Ectodermal cell (in vitro differentiated cells): ENCODE results near the gene NMNAT1.
A peak's percentile ranks its signal among the peaks of the same experiment; 100 is the strongest.
"Not testable (repeated sequence)": the region's sequence is repeated elsewhere in the genome, so short reads cannot be mapped to it uniquely, and the experiment has no call there.

ENCODE experiments used
- H3K27ac ChIP-seq: 2 replicates; pipeline ENCODE4 v1.7.0; 2013; ENCODE audit warnings: mild to moderate bottlenecking, low read depth, low read length; ENCODE audit not compliant: insufficient read depth, poor library complexity, severe bottlenecking
- H3K27me3 ChIP-seq: 2 replicates; pipeline ENCODE4 v1.7.0; 2013; ENCODE audit warnings: mild to moderate bottlenecking, low read length; ENCODE audit not compliant: insufficient read depth, control insufficient read depth, poor library complexity, severe bottlenecking
- H3K36me3 ChIP-seq: one replicate; pipeline ENCODE4 v1.7.0; 2013; ENCODE audit warnings: low read length; ENCODE audit not compliant: control insufficient read depth, insufficient read depth
- H3K4me1 ChIP-seq: one replicate; pipeline ENCODE4 v1.7.0; 2013; ENCODE audit warnings: low read length; ENCODE audit not compliant: control insufficient read depth, insufficient read depth
- H3K4me3 ChIP-seq: 2 replicates; pipeline ENCODE4 v1.7.0; 2013; ENCODE audit warnings: low read depth, low read length, control low read depth; ENCODE audit not compliant: insufficient read depth
- H3K9me3 ChIP-seq: 2 replicates; pipeline ENCODE4 v1.7.0; 2013; ENCODE audit warnings: mild to moderate bottlenecking, low read length, moderate library complexity; ENCODE audit not compliant: control insufficient read depth
- WGBS, 2 experiments: methylation state at CpG; one replicate each; pipeline ENCODE4 v1.1.7; 2013; ENCODE audit warnings: missing lambda C conversion rate in 2 of 2; 5-methylcytosine and 5-hydroxymethylcytosine counted together

Gene NMNAT1

GRCh38 chr1:9985001-9985400 is 41.7 kb downstream of the NMNAT1 start:
- no peak overlapping the region for H3K4me3 ChIP-seq
- H3K27me3 ChIP-seq, result no peaks in the 10 kb centered on the region
- no peaks in the 10 kb centered on the region for H3K9me3 ChIP-seq
- WGBS, 2 experiments, result 74 to 76% methylated on average over 6 of the region's 6 CpGs
- peaks cover 6% of the 10 kb centered on the region for H3K36me3 ChIP-seq
- H3K4me1 ChIP-seq, result no peaks in the 10 kb centered on the region
- H3K27ac ChIP-seq, result no peak overlapping the region

DNA sequence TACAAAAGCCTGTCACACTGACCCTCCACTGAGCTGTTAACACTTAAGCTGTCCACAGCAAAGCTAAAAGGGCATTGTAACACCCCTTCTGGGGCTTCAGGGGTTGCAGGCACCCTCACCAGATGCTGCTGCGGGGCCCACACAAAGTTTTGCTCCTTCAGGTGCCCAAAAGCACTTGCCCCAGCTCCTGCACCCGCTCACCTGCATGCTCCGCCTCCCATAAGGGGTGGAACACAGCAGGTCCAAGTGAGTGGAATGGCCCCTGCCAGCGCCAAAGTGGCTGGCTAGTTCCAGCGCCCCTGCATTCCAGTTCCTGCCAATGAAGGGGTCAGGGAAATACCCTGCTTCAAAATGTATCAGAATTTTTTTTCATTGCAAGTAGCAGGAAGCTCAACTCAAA is 46.5 kb downstream of the NMNAT1 start:
- Histone ChIP-seq H3K36me3 (no peaks in the 10 kb centered on the region), H3K4me1 (no peaks in the 10 kb centered on the region), H3K27me3 (no peaks in the 10 kb centered on the region), H3K4me3 (no peak overlapping the region), H3K27ac (no peak overlapping the region), H3K9me3 (no peaks in the 10 kb centered on the region)
- 88 to 89% methylated on average over 5 of the region's 5 CpGs for WGBS, 2 experiments

- 94 to 96% methylated on average over 2 of the region's 2 CpGs for WGBS, 2 experiments
- no peaks in the 10 kb centered on the region for H3K9me3 ChIP-seq
- H3K4me3 ChIP-seq, result no peak overlapping the region
- H3K27ac ChIP-seq, result no peak overlapping the region
- H3K4me1 ChIP-seq, result no peaks in the 10 kb centered on the region
- no peaks in the 10 kb centered on the region for H3K36me3 ChIP-seq
- peaks cover 10% of the 10 kb centered on the region for H3K27me3 ChIP-seq
Measured at GRCh38 chr1:9990944-9991343, 47.7 kb downstream of the NMNAT1 start.

- peaks cover 29% of the 10 kb centered on the region for H3K27me3 ChIP-seq
- WGBS, 2 experiments, result 89 to 94% methylated on average over 5 of the region's 5 CpGs
- no peaks in the 10 kb centered on the region for H3K36me3 ChIP-seq
- H3K9me3 ChIP-seq, result no peaks in the 10 kb centered on the region
- no peak overlapping the region for H3K4me3 ChIP-seq
- no peak overlapping the region for H3K27ac ChIP-seq
- no peaks in the 10 kb centered on the region for H3K4me1 ChIP-seq
Measured at GRCh38 chr1:9992910-9993309, 49.6 kb downstream of the NMNAT1 start.

DNA sequence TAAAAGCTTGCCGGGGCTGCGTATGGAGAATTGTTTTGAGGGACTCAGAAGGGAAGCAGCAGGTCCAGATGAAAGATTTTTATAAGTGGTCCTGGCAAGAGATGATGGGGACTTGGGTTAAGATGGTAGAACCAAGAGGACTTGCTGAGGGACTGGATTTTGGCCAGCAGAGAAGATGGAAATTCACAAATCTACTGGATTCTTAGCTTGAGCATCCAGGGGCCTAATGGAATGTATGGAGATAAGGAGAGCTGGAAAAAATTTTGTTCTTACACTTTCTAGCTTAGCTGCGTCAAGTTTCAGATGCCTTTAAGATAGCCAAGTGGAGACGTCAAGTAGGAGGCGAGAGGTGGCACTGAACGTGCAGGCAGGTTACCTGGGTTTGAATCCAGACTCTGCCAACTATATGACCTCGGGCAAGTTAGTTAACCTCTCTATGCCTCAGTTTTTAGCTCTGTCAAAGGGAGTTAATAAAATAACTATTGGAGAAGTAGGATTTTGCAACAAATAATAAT is 50.3 kb downstream of the NMNAT1 start:
- Histone ChIP-seq H3K4me3 (no peak overlapping the region), H3K9me3 (no peaks in the 10 kb centered on the region), H3K36me3 (no peaks in the 10 kb centered on the region), H3K4me1 (no peaks in the 10 kb centered on the region), H3K27ac (no peak overlapping the region), H3K27me3 (peaks cover 36% of the 10 kb centered on the region)
- 93 to 95% methylated on average over 7 of the region's 7 CpGs for WGBS, 2 experiments

GRCh38 chr1:9996624-9997582 is 53.6 kb downstream of the NMNAT1 start, which contains the start of gene RBP7:
RBP7 (plus strand) TSS chr1:9997228; CDS start chr1:9997259, 31 bp downstream.
- Histone ChIP-seq H3K27ac (no peak within 1 kb of the TSS), H3K9me3 (no peaks in the 10 kb centered on the region), H3K4me3 (peak within 1 kb of the TSS; percentile 31), H3K4me1 (no peaks in the 10 kb centered on the region), H3K27me3 (peaks cover 43% of the 10 kb centered on the region), H3K36me3 (no peaks in the 10 kb centered on the region)
- WGBS, 2 experiments, result 6% methylated on average over 70 to 71 of the region's 71 CpGs

- no peak overlapping the region for H3K27ac ChIP-seq
- WGBS, 2 experiments, result 89 to 94% methylated on average over 8 of the region's 8 CpGs
Measured at GRCh38 chr1:10001016-10001665, 57.9 kb downstream of the NMNAT1 start.

DNA sequence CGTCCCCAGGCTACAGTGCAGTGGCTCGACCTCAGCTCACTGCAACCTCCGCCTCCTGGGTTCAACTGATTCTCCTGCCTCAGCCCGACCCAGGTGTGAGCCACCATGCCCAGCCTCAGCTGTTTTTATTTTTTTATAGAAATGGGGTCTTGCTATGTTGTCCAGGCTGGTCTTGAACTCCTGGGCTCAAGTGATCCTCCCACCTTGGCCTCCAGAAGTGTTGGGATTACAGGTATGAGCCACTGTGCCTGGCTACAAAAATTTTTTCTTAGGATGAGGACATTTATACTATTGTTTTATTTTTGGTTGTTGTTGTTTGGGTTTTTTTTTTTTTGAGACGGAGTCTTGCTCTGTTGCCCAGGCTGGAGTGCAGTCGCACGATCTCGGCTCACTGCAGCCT is 62.0 kb downstream of the NMNAT1 start:
- not testable (repeated sequence) for H3K36me3 ChIP-seq, H3K27me3 ChIP-seq, H3K9me3 ChIP-seq, H3K4me3 ChIP-seq, H3K27ac ChIP-seq, H3K4me1 ChIP-seq
- 90 to 92% methylated on average over 8 of the region's 8 CpGs for WGBS, 2 experiments

More at GRCh38 chr1:10001016-10001665, 57.9 kb downstream of the NMNAT1 start:
- Histone ChIP-seq H3K9me3 (no peaks in the 10 kb centered on the region), H3K27me3 (peaks cover 32% of the 10 kb centered on the region), H3K36me3 (no peaks in the 10 kb centered on the region), H3K4me1 (no peaks in the 10 kb centered on the region), H3K4me3 (no peak overlapping the region)

- no peaks in the 10 kb centered on the region for H3K27me3 ChIP-seq
- no peak overlapping the region for H3K27ac ChIP-seq
- no peaks in the 10 kb centered on the region for H3K36me3 ChIP-seq
- 90 to 92% methylated on average over 4 of the region's 4 CpGs for WGBS, 2 experiments
- no peaks in the 10 kb centered on the region for H3K9me3 ChIP-seq
- no peaks in the 10 kb centered on the region for H3K4me1 ChIP-seq
- no peak overlapping the region for H3K4me3 ChIP-seq
Measured at GRCh38 chr1:10007169-10007568, 63.9 kb downstream of the NMNAT1 start.

DNA sequence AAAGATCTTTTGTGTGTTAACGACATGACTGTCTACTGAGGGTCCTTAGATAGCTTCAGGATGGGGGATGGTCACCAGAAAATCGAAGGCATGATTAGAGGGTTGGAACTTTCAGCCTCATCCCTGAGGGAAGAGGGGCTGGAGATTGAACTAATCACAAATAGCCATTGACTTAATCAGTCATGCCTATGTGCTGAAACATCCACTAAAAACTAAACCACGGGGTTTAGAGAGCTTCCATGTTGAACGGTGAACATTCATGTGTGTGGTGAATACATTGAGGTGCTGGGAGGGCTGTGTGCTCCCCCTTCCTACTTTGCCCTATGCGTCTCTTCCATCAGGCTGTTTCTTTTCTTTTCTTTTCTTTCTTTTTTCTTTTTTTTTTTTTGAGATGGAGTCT is 70.7 kb downstream of the NMNAT1 start:
- no peaks in the 10 kb centered on the region for H3K27me3 ChIP-seq
- H3K4me3 ChIP-seq, result no peak overlapping the region
- no peaks in the 10 kb centered on the region for H3K4me1 ChIP-seq
- no peaks in the 10 kb centered on the region for H3K36me3 ChIP-seq
- no peaks in the 10 kb centered on the region for H3K9me3 ChIP-seq
- WGBS, 2 experiments, result 83 to 90% methylated on average over 4 to 5 of the region's 5 CpGs
- no peak overlapping the region for H3K27ac ChIP-seq
